ENCODE data around the gene SNRNP200. TPM values are rescaled to one million over a fixed set of nuclear protein-coding genes. Genes with fewer than 3 reads are reported as not detected.

SNRNP200 gene
- total and polyA plus RNA-seq, 4 donors = 28.1 to 75.2 (median 47.5) TPM

- H3K27me3 ChIP-seq (ENCODE audit: control insufficient read depth in 4 of 4, insufficient read depth in 4 of 4, low read length in 3 of 4) = no peaks in the 10 kb centered on the region
- H3K4me3 ChIP-seq (ENCODE audit: low read depth in 1 of 3, low read length in 3 of 3) = no peak overlapping the region
- TF ChIP-seq HNF4G (IDR thresholded peaks at IDR 0.05) (no peak), YY1 (IDR thresholded peaks at IDR 0.05) (no peak), REST (IDR thresholded peaks at IDR 0.05) (no peak), MAX (IDR thresholded peaks at IDR 0.05) (no peak), NR2F2 (IDR thresholded peaks at IDR 0.05) (no peak), FOXA1 (IDR thresholded peaks at IDR 0.05) (no peak), SP1 (IDR thresholded peaks at IDR 0.05) (no peak), RXRA (IDR thresholded peaks at IDR 0.05) (no peak), GABPA (IDR thresholded peaks at IDR 0.05 in 1 of 2, conservative IDR thresholded peaks at IDR 0.05 in 1 of 2) (no peak), ZBTB33 (IDR thresholded peaks at IDR 0.05) (no peak), CTCF (IDR thresholded peaks at IDR 0.05; ENCODE audit: low read depth, low read length, missing input control) (no peak), JUND (IDR thresholded peaks at IDR 0.05) (no peak), FOXA2 (IDR thresholded peaks at IDR 0.05) (no peak), HNF4A (conservative IDR thresholded peaks at IDR 0.05) (no peak), ATF3 (IDR thresholded peaks at IDR 0.05) (no peak), TAF1 (conservative IDR thresholded peaks at IDR 0.05) (no peak), RAD21 (IDR thresholded peaks at IDR 0.05) (no peak), EGR1 (IDR thresholded peaks at IDR 0.05; ENCODE audit: low read depth in 2 of 2) (no peak)
- H3K27ac ChIP-seq (ENCODE audit: low read depth in 1 of 2, low read length in 2 of 2) = no peak overlapping the region
- no peak overlapping the region for H3K9ac ChIP-seq (ENCODE audit: low read depth in 1 of 2, low read length in 2 of 2)
- H3K36me3 ChIP-seq (ENCODE audit: control insufficient read depth in 4 of 4, insufficient read depth in 3 of 4, low read depth in 1 of 4, low read length in 3 of 4) = no peaks in the 10 kb centered on the region
- no peaks in the 10 kb centered on the region for H3K9me3 ChIP-seq (ENCODE audit: control insufficient read depth in 4 of 4, low read length in 3 of 4)
- no peak for DNase-seq (ENCODE audit: low spot score)
- H3K4me1 ChIP-seq (ENCODE audit: control insufficient read depth in 4 of 4, insufficient read depth in 4 of 4, low read length in 3 of 4) = peaks cover 0 to 14% (median 10%) of the 10 kb centered on the region in 4 donors
Measured at GRCh38 chr2:96316999-96317398, 11.7 kb upstream of the SNRNP200 start.
